Karpas-422 (cell line): ENCODE data around the gene DIPK1B. TPM values are rescaled to one million over a fixed set of nuclear protein-coding genes. Genes with fewer than 3 reads are reported as not detected.

Experiments
- DNase-seq: peaks from one replicate; pipeline ENCODE4 v3.0.0-alpha.2; 2015
- H2AFZ ChIP-seq: fragments of 200-600 bp; sonication (generic); 2 replicates; pipeline ENCODE4 v1.6.1; 2014; ENCODE audit warnings: antibody characterized with exemption, low read length, mixed read lengths
- H3K27ac ChIP-seq: fragments of 200-600 bp; sonication (generic); 2 replicates; pipeline ENCODE4 v1.5.1; 2014; ENCODE audit warnings: mild to moderate bottlenecking, low read length, moderate library complexity
- H3K27me3 ChIP-seq: fragments of 200-600 bp; sonication (generic); 2 replicates; pipeline ENCODE4 v1.6.1; 2014; ENCODE audit warnings: low read length, mixed read lengths
- H3K36me3 ChIP-seq: fragments of 200-600 bp; sonication (generic); 2 replicates; pipeline ENCODE4 v1.6.1; 2014; ENCODE audit warnings: low read length, mixed read lengths; ENCODE audit not compliant: insufficient read depth
- H3K4me1 ChIP-seq: fragments of 200-600 bp; sonication (generic); 2 replicates; pipeline ENCODE4 v1.6.1; 2014; ENCODE audit warnings: mild to moderate bottlenecking, low read length, mixed read lengths
- H3K4me2 ChIP-seq: fragments of 200-600 bp; sonication (generic); 2 replicates; pipeline ENCODE4 v1.6.1; 2014; ENCODE audit warnings: low read length, low read depth, mild to moderate bottlenecking; ENCODE audit not compliant: poor library complexity, severe bottlenecking
- H3K4me3 ChIP-seq: fragments of 200-600 bp; sonication (generic); 2 replicates; pipeline ENCODE4 v1.5.1; 2014; ENCODE audit warnings: mild to moderate bottlenecking, antibody characterized with exemption, low read length, mixed read lengths
- H3K79me2 ChIP-seq: fragments of 200-600 bp; sonication (generic); 2 replicates; pipeline ENCODE4 v1.6.1; 2014; ENCODE audit warnings: mild to moderate bottlenecking, low read length, mixed read lengths
- H3K9ac ChIP-seq: fragments of 200-600 bp; sonication (generic); 2 replicates; pipeline ENCODE4 v1.6.0; 2014; ENCODE audit warnings: low read length
- H3K9me2 ChIP-seq: fragments of 200-600 bp; sonication (generic), shearing (Covaris generic); replicated peaks from 2 replicates; pipeline ENCODE4 v1.6.0; 2014; ENCODE audit warnings: mild to moderate bottlenecking, low read length, moderate library complexity; ENCODE audit not compliant: insufficient read depth
- H3K9me3 ChIP-seq: fragments of 300-700, 200-600 bp; sonication (generic); 2 replicates; pipeline ENCODE4 v1.6.1; 2014; ENCODE audit warnings: low read length, mixed read lengths
- H4K20me1 ChIP-seq: fragments of 200-600 bp; sonication (generic); 2 replicates; pipeline ENCODE4 v1.6.1; 2014; ENCODE audit warnings: mild to moderate bottlenecking, antibody characterized with exemption, low read length, low read depth; ENCODE audit not compliant: insufficient read depth
- total RNA-seq: library from RNA; depleted of rRNA; stranded (reverse); fragments of >200 nt; shearing (Covaris generic); gene quantifications from 2 replicates; pipeline ENCODE4 v1.2.3, GENCODE V29; 2014; ENCODE audit warnings: low replicate concordance

DIPK1B gene
- total RNA-seq, 1 experiment from 2014 or later = not detected

GRCh38 chr9:136688274-136689107 lies 23.9 kb upstream of the DIPK1B start:
- Histone ChIP-seq H3K79me2 (peaks cover 7% of the 10 kb centered on the region), H2AFZ (no peak overlapping the region), H3K27ac (no peak overlapping the region), H3K4me1 (peaks cover 14% of the 10 kb centered on the region), H4K20me1 (peaks cover 12% of the 10 kb centered on the region), H3K9ac (no peak overlapping the region), H3K9me3 (no peaks in the 10 kb centered on the region), H3K27me3 (no peaks in the 10 kb centered on the region), H3K9me2 (no peaks in the 10 kb centered on the region), H3K4me3 (no peak overlapping the region), H3K36me3 (no peaks in the 10 kb centered on the region), H3K4me2 (no peak overlapping the region)
- no peak for DNase-seq

GRCh38 chr9:136689108-136689460 lies 23.3 kb upstream of the DIPK1B start:
- Histone ChIP-seq H3K9me3 (no peaks in the 10 kb centered on the region), H3K4me2 (no peak overlapping the region), H3K79me2 (peaks cover 7% of the 10 kb centered on the region), H3K27me3 (no peaks in the 10 kb centered on the region), H3K27ac (no peak overlapping the region), H3K4me3 (no peak overlapping the region), H3K9me2 (no peaks in the 10 kb centered on the region), H2AFZ (no peak overlapping the region), H4K20me1 (peaks cover 12% of the 10 kb centered on the region), H3K4me1 (peaks cover 14% of the 10 kb centered on the region), H3K9ac (no peak overlapping the region), H3K36me3 (no peaks in the 10 kb centered on the region)
- DNase-seq = no peak

DNA sequence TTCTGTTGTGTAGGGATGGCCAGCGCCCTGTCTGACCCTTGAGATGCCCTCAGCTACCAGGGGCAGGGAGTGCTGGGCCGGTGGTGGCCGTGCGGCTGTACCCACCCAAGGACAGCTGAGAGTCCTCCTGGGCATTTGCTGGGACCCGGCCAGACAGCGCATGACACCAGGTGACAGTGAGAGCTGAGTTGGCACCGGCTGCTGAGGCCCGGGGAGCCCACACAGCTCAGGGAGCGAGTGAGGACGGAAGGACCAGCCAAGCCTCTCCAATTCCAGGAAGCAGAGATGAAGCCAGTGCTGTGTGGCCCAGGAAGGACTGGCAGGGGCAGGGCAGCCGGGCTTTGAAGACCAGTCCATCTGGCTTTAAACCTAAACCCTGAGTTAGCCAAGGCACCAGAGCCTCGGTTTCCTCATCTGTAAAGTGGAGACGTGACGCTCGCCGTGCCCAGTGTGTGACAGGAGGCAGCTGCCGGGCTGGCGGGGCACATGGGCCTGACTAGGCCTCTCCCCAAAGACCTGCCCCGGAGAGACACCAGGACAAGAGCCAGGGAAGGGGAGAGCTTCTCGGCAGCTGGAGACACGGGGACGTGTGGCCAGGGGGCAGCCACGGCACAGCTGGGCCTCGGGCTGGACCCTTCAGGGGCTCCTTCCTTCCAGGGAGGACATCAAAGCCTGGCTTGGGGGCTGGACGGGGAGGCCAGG lies 22.1 kb upstream of the DIPK1B start:
- Histone ChIP-seq H3K36me3 (no peaks in the 10 kb centered on the region), H3K9me2 (no peaks in the 10 kb centered on the region), H3K4me2 (no peak overlapping the region), H4K20me1 (peaks cover 12% of the 10 kb centered on the region), H3K4me1 (peaks cover 14% of the 10 kb centered on the region), H3K9me3 (no peaks in the 10 kb centered on the region), H2AFZ (no peak overlapping the region), H3K27me3 (no peaks in the 10 kb centered on the region), H3K79me2 (peaks cover 7% of the 10 kb centered on the region), H3K27ac (no peak overlapping the region), H3K4me3 (no peak overlapping the region), H3K9ac (no peak overlapping the region)
- DNase-seq = no peak

- Histone ChIP-seq H3K9ac (no peak overlapping the region), H3K4me3 (no peak overlapping the region), H3K9me2 (no peaks in the 10 kb centered on the region), H4K20me1 (peaks cover 9% of the 10 kb centered on the region), H3K4me2 (no peak overlapping the region), H3K4me1 (peaks cover 10% of the 10 kb centered on the region), H2AFZ (no peak overlapping the region), H3K9me3 (no peaks in the 10 kb centered on the region), H3K27me3 (no peaks in the 10 kb centered on the region), H3K27ac (no peak overlapping the region), H3K79me2 (peaks cover 6% of the 10 kb centered on the region), H3K36me3 (no peaks in the 10 kb centered on the region)
- no peak for DNase-seq
Measured at GRCh38 chr9:136690806-136691261, 21.5 kb upstream of the DIPK1B start.

GRCh38 chr9:136691316-136692184 lies 20.8 kb upstream of the DIPK1B start:
- Histone ChIP-seq H3K79me2 (no peaks in the 10 kb centered on the region), H3K9me3 (no peaks in the 10 kb centered on the region), H3K4me2 (no peak overlapping the region), H3K9ac (no peak overlapping the region), H3K4me1 (peaks cover 3% of the 10 kb centered on the region; the same call in 1 of the 2 replicates), H3K9me2 (no peaks in the 10 kb centered on the region), H3K27ac (no peak overlapping the region), H2AFZ (no peak overlapping the region), H3K36me3 (no peaks in the 10 kb centered on the region), H4K20me1 (peaks cover 2% of the 10 kb centered on the region), H3K4me3 (no peak overlapping the region), H3K27me3 (no peaks in the 10 kb centered on the region)
- peak; percentile 63 for DNase-seq

GRCh38 chr9:136692185-136693134 lies 19.9 kb upstream of the DIPK1B start:
- H4K20me1 ChIP-seq = no peaks in the 10 kb centered on the region; the same call in 1 of the 2 replicates
- no peaks in the 10 kb centered on the region for H3K36me3 ChIP-seq
- no peaks in the 10 kb centered on the region for H3K9me3 ChIP-seq
- H3K9me2 ChIP-seq = no peaks in the 10 kb centered on the region
- no peaks in the 10 kb centered on the region for H3K79me2 ChIP-seq
- no peak for DNase-seq
- no peaks in the 10 kb centered on the region for H3K27me3 ChIP-seq
- H3K4me3 ChIP-seq = no peak overlapping the region
- no peak overlapping the region for H3K4me2 ChIP-seq
- H2AFZ ChIP-seq = no peak overlapping the region
- no peak overlapping the region for H3K27ac ChIP-seq
- H3K9ac ChIP-seq = no peak overlapping the region
- peaks cover 3% of the 10 kb centered on the region; the same call in 1 of the 2 replicates for H3K4me1 ChIP-seq

GRCh38 chr9:136693135-136693489 lies 19.3 kb upstream of the DIPK1B start:
- Histone ChIP-seq H3K27me3 (no peaks in the 10 kb centered on the region), H3K9ac (no peak overlapping the region), H3K4me2 (no peak overlapping the region)

More at GRCh38 chr9:136693135-136693489, 19.3 kb upstream of the DIPK1B start:
- Histone ChIP-seq H4K20me1 (no peaks in the 10 kb centered on the region; the same call in 1 of the 2 replicates), H3K4me3 (no peak overlapping the region), H3K27ac (no peak overlapping the region), H3K4me1 (no peaks in the 10 kb centered on the region), H3K79me2 (no peaks in the 10 kb centered on the region), H3K36me3 (no peaks in the 10 kb centered on the region), H3K9me3 (no peaks in the 10 kb centered on the region), H2AFZ (no peak overlapping the region), H3K9me2 (no peaks in the 10 kb centered on the region)
- DNase-seq = no peak
